Measurements from ENCODE around the gene TPR. TPM values are rescaled to one million over a fixed set of nuclear protein-coding genes. Genes with fewer than 3 reads are reported as not detected.

The TPR gene
- total RNA-seq, 4 donors from 2014 or later: 81.1 to 138 (median 112) TPM

- no peak overlapping the region for H3K27ac ChIP-seq
- TF ChIP-seq CTCF (IDR thresholded peaks at IDR 0.05): no peak
- TF ChIP-seq POLR2A (IDR thresholded peaks at IDR 0.05): no peak
- H3K27me3 ChIP-seq: no peaks in the 10 kb centered on the region
- no peaks in the 10 kb centered on the region for H3K9me3 ChIP-seq
- no peaks in the 10 kb centered on the region for H3K36me3 ChIP-seq
- no peak for DNase-seq
- H3K4me3 ChIP-seq: no peak overlapping the region
- no peaks in the 10 kb centered on the region for H3K4me1 ChIP-seq
Observed at GRCh38 chr1:186297439-186298045, 77.5 kb downstream of the TPR start.

GRCh38 chr1:186295980-186296379 is 79.1 kb downstream of the TPR start, which contains the start of gene PRG4:
PRG4 (plus strand) TSS chr1:186296279.
- Histone ChIP-seq H3K36me3 (no peaks in the 10 kb centered on the region), H3K4me1 (no peaks in the 10 kb centered on the region), H3K9me3 (no peaks in the 10 kb centered on the region), H3K4me3 (no peak within 1 kb of the TSS), H3K27me3 (no peaks in the 10 kb centered on the region), H3K27ac (no peak within 1 kb of the TSS)
- no peak for TF ChIP-seq POLR2A (IDR thresholded peaks at IDR 0.05)
- TF ChIP-seq CTCF (IDR thresholded peaks at IDR 0.05): no peak
- no peak for DNase-seq

GRCh38 chr1:186292875-186293274 is 82.2 kb downstream of the TPR start:
- H3K4me1 ChIP-seq: no peaks in the 10 kb centered on the region
- no peak for DNase-seq
- H3K36me3 ChIP-seq: no peaks in the 10 kb centered on the region
- TF ChIP-seq POLR2A (IDR thresholded peaks at IDR 0.05): no peak
- TF ChIP-seq CTCF (IDR thresholded peaks at IDR 0.05): no peak
- H3K9me3 ChIP-seq: no peaks in the 10 kb centered on the region
- H3K4me3 ChIP-seq: no peak overlapping the region
- no peaks in the 10 kb centered on the region for H3K27me3 ChIP-seq
- no peak overlapping the region for H3K27ac ChIP-seq

GRCh38 chr1:186291271-186291670 is 83.8 kb downstream of the TPR start:
- no peak overlapping the region for H3K4me3 ChIP-seq
- H3K4me1 ChIP-seq: no peaks in the 10 kb centered on the region
- DNase-seq: no peak
- H3K36me3 ChIP-seq: no peaks in the 10 kb centered on the region
- TF ChIP-seq CTCF (IDR thresholded peaks at IDR 0.05) (no peak), POLR2A (IDR thresholded peaks at IDR 0.05) (no peak)
- no peak overlapping the region for H3K27ac ChIP-seq
- H3K27me3 ChIP-seq: no peaks in the 10 kb centered on the region
- no peaks in the 10 kb centered on the region for H3K9me3 ChIP-seq

GRCh38 chr1:186289943-186290545 is 85.0 kb downstream of the TPR start:
- no peak overlapping the region for H3K4me3 ChIP-seq
- no peaks in the 10 kb centered on the region for H3K4me1 ChIP-seq
- DNase-seq: no peak
- no peak overlapping the region for H3K27ac ChIP-seq
- H3K27me3 ChIP-seq: no peaks in the 10 kb centered on the region
- no peak for TF ChIP-seq CTCF (IDR thresholded peaks at IDR 0.05)
- no peak for TF ChIP-seq POLR2A (IDR thresholded peaks at IDR 0.05)
- no peaks in the 10 kb centered on the region for H3K9me3 ChIP-seq
- H3K36me3 ChIP-seq: no peaks in the 10 kb centered on the region
